ENCODE measurements around the gene RGS9.

RGS9 gene

GRCh38 chr17:65268832-65269231 lies 131.7 kb downstream of the RGS9 start:
- no peak for DNase-seq

GRCh38 chr17:65270499-65271253 lies 133.5 kb downstream of the RGS9 start:
- no peak for DNase-seq

- no peak for DNase-seq
Observed at GRCh38 chr17:65271296-65271695, 134.1 kb downstream of the RGS9 start.
